NB4 (cell line): ENCODE measurements around the gene ESYT2.

Experiments used
- DNase-seq: peaks from one replicate; pipeline ENCODE4 v3.0.0; 2010; ENCODE audit warnings: low read depth
- H3K4me3 ChIP-seq: one replicate; pipeline ENCODE4 v1.5.1; 2011; ENCODE audit warnings: mild to moderate bottlenecking, low read depth, low read length, moderate library complexity
- CTCF ChIP-seq: IDR thresholded peaks from one replicate; pipeline ENCODE4 v1.5.1; 2012; ENCODE audit warnings: low read depth, low read length
- MYC ChIP-seq: IDR thresholded peaks from 2 replicates; pipeline ENCODE4 v1.6.1; 2011; ENCODE audit warnings: low read depth, low read length
- POLR2A ChIP-seq: IDR thresholded peaks from 2 replicates; pipeline ENCODE4 v1.6.1; 2011; ENCODE audit warnings: mild to moderate bottlenecking; ENCODE audit not compliant: insufficient read length; ENCODE audit errors: extremely low read depth
- TF ChIP-seq, protein P1 (sequence below): IDR thresholded peaks from 2 replicates; pipeline ENCODE4 v1.6.1; 2011; ENCODE audit warnings: low read depth, low read length

ESYT2 gene

DNA sequence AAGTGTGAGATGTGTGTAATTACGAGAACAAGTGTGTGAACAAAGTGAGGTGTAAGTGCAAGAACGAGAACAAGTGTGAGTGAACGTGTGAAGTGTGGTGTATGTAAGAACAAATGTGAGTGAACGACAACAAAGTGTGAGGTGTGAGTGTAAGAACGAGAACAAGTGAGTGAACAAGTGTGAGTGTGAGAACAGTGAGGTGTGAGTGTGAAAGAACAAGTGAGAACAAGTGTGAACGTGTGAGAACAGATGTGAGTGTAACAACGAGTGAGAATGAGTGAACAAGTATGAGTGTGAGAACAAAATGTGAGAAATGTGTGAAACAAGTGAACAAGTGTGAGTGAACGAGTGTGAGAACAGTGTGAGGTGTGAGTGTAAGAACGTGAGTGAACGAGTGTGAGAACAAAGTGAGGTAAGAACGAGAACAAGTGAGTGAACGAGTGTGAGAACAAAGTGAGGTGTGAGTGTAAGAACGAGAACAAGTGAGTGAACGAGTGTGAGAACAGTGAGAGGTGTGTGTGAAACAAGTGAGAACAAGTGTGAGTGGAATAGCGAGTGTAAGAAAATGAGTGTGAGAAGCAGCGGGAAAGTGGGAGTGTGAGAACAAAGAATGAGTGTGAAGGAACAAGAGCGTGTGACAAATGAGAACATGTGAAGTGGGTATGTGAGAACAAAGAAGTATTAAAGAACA, 47.2 kb downstream of the ESYT2 start:
- TF ChIP-seq POLR2A (no peak), MYC (no peak), CTCF (no peak)
- TF ChIP-seq, protein P1, sequence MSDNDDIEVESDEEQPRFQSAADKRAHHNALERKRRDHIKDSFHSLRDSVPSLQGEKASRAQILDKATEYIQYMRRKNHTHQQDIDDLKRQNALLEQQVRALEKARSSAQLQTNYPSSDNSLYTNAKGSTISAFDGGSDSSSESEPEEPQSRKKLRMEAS, result no peak
- DNase-seq, result no peak
- no peak overlapping the region for H3K4me3 ChIP-seq

GRCh38 chr7:158781217-158781973, 47.9 kb downstream of the ESYT2 start:
- TF ChIP-seq CTCF (no peak), MYC (no peak), POLR2A (no peak)
- TF ChIP-seq, protein P1, result no peak
- no peak for DNase-seq

GRCh38 chr7:158779061-158780000, 50.0 kb downstream of the ESYT2 start:
- no peak overlapping the region for H3K4me3 ChIP-seq
- no peak for TF ChIP-seq MYC
- DNase-seq, result no peak

More at GRCh38 chr7:158781217-158781973, 47.9 kb downstream of the ESYT2 start:
- no peak overlapping the region for H3K4me3 ChIP-seq

DNA sequence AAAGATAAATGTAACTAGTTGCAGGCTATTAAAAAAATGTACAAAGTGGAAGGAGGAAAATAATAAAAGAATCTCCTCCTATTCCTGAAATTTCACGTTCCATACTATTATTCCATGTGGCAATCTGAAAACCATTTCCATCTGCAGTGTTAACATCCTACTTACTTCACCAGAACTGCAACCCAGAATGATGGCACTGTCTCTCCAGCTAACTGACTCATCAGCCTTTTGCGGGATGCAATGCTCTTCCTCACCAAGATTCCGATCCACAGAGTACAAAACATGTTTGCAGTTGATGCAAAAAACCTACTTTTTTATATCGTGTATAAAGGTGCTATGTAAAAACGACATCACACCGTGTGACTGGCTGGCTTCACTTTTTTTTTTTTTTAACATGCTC, 50.8 kb downstream of the ESYT2 start:
- no peak overlapping the region for H3K4me3 ChIP-seq
- no peak for DNase-seq
- TF ChIP-seq POLR2A (no peak), CTCF (no peak), MYC (no peak)
- TF ChIP-seq, protein P1, result no peak

DNA sequence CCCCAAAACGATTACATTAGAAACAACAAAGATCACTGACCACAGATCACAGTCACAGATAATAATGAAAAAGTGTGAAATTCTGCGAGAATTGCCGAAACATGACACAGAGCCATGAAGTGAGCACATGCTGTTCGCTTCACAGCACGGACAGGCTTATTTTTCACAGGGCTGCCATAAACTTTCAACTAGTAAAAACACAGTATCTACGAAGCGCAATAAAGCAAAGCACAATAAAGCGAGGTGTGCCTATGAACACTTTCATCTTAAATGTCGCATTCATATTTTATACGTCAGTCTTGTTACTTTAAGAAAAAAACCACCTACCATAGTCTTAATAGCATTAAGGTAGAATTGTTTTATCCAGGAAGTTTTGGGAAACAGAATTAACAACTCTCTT, 51.5 kb downstream of the ESYT2 start:
- DNase-seq, result no peak
- no peak overlapping the region for H3K4me3 ChIP-seq
- TF ChIP-seq CTCF (no peak), MYC (no peak), POLR2A (no peak)
- TF ChIP-seq, protein P1, result no peak
